ENCODE measurements around the gene GLIS1.
A peak's percentile ranks its signal among the peaks of the same experiment; 100 is the strongest.

The GLIS1 gene

DNA sequence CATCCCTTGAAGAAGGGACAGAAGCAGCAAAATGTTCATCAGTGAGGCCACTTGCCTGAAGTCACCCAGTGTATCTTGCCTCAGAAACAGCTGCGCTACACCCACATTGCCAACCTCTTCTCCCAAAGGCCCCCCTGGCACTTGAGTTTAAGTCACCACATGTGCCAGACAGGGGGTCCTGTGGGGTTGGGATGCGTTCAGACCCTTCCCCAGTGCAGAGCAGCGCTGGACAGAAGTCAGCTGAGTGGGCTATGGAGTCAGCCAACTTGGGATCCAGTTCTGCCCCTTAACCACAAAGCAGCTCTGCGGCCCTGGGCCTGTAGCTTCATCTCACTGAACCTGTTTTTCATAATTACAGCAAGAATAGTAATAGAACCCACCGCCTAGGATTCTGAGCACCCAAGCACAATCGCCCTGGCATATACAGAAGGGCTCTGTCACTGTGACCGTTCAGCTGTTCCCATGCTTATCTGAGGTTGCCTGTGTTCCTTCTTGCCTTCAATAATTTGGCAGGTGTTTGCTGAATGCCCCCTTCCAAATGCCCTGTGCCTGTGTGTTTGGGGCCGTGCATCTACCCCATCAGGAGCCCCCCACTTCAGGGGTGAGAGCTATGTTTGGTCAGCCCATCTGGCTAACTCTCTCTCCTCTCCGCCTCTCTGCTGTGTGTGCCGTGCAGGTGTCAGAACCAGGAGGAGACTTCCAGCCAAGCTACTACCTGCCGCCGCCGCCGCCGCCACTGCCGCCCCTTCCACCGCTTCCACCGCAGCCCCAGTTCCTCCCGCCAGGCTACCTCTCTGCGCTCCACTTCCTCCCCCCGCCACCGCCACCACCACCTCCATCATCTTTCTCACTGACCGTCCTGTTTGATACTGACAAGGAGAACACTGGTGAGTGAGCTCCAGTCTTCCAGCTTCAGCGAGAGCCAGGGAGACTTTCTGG is 274.7 kb downstream of the GLIS1 start:
- TF ChIP-seq, protein P1, sequence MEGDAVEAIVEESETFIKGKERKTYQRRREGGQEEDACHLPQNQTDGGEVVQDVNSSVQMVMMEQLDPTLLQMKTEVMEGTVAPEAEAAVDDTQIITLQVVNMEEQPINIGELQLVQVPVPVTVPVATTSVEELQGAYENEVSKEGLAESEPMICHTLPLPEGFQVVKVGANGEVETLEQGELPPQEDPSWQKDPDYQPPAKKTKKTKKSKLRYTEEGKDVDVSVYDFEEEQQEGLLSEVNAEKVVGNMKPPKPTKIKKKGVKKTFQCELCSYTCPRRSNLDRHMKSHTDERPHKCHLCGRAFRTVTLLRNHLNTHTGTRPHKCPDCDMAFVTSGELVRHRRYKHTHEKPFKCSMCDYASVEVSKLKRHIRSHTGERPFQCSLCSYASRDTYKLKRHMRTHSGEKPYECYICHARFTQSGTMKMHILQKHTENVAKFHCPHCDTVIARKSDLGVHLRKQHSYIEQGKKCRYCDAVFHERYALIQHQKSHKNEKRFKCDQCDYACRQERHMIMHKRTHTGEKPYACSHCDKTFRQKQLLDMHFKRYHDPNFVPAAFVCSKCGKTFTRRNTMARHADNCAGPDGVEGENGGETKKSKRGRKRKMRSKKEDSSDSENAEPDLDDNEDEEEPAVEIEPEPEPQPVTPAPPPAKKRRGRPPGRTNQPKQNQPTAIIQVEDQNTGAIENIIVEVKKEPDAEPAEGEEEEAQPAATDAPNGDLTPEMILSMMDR (conservative IDR thresholded peaks at IDR 0.05; ENCODE audit: low read depth, low read length) = no peak
- H3K4me3 ChIP-seq (ENCODE audit: low read length) = no peak overlapping the region
- DNase-seq (ENCODE audit: low read depth) = no peak

DNA sequence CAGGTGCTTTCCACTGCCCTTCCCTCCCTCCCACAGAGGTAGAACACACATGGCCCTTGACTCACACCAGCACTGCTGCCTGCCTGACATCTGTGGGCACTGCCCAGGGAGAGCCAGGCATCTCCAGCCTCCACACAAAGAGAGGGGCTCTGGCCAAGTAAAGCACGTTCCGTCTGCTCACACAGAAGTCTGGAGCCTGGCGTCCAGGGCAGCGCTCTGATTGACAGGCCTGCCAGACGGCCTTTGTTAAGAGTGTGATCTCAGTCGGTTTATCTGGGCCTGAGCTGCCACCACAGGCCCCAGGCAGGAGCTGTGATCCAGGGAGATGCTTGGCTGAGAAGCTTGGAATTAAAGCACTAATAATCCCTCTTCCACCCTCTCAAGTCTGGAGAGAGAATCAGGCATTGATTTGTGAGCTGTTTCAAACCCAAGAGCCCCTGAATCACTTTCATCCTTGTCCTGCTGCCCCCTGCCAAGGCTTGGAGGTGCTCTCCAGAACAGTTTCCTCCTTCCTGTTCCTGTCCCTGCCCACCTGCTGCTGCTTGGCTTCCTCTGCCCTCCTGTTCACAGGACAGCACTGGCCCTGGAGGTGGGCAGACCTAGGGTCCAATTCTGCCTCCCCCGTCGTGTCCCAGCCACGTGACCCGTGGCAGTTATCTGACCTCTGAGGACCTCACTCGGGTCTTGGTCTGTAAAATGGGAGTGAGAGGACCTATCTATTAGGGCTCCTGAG is 276.0 kb downstream of the GLIS1 start:
- DNase-seq (ENCODE audit: low read depth) = peak; percentile 64
- TF ChIP-seq, protein P1 (conservative IDR thresholded peaks at IDR 0.05; ENCODE audit: low read depth, low read length) = no peak
- H3K4me3 ChIP-seq (ENCODE audit: low read length) = no peak overlapping the region

DNA sequence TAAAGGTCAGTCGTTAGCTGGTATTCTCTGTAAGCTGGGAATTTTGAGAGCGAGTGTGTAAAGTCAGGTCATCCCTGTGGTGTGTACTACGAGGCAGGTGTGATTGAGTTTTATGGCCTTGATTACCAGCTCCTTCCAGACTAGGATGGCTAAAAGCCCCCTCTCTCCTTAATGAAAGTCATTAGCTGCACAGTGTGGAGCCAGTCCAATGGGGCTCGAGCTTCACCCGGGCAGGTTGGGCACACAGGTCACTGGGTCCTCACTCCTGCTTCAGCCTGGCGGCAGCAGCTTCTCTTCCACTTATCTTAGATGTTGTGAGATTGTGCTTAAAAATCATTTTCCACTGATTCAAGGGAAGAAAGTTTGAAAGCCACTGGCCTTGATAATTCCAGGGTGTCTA is 276.8 kb downstream of the GLIS1 start:
- H3K4me3 ChIP-seq (ENCODE audit: low read length) = no peak overlapping the region
- no peak for DNase-seq (ENCODE audit: low read depth)
- TF ChIP-seq, protein P1 (conservative IDR thresholded peaks at IDR 0.05; ENCODE audit: low read depth, low read length) = no peak

DNA sequence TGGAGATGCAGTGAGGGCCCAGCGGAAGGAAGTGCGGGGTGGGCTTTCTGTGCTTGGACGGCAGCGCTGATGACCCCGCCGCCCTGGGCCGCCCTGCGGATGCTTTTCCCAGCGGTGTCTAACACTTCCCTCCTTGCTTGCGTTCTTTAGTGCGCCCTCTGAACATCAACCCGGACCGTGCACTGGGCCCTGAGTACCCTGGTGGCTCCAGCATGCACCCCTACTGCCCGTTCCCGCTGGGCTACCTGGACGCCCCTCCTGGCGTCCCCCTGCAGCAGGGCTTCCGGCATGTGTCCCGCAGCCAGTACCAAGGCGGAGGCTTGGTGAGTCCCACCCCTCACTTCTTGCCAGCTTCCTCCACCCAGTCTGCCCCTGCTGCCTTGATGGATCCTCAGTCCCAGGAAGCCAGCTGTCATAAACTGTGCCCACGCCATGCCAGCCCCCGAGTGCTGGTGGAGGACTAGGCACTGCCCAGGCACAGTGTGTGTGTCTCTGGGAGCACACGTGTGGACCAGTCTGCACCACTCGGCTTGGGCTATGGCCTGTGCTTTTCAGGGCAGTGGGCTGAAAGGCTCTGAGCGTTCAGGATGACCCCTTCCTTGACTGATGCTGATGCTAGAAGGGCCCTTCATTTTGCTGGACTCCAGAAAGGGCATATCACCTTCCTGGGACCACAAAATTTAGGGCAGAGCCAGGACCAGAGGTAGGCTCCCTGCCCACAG is 277.5 kb downstream of the GLIS1 start:
- TF ChIP-seq, protein P1 (conservative IDR thresholded peaks at IDR 0.05; ENCODE audit: low read depth, low read length) = no peak
- no peak overlapping the region for H3K4me3 ChIP-seq (ENCODE audit: low read length)
- DNase-seq (ENCODE audit: low read depth) = no peak

DNA sequence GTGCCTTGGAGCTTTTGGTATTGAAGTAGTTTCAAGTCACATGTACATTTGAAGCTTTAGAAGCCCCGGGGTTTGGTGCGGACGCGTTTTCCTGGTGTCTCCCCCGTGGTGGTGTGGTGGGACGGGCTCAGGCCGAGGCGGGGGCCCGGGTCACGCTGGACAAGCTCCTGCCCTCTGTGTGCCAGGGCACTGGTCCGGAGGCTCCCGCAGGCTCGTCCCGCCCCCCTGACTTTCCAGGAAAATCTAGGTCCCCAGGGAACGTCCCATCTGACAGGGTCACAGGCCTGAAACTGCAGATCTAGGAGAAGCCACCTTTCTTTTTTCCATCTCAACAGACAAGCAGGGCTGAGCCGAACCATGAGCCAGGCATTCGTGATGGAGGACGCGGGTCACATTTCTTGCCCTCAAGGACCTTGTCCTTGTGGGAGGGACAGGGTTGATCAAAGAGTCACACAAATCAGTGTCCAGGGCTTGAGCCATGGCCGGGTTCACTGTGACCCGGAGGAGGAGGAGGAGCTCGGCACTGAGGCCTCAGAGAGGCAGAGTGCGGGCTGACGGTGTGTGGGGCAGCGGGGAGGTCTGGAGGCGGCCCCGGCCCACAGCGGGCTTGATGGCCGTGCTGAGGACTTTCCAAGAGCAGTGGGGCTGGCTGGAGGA is 278.2 kb downstream of the GLIS1 start:
- DNase-seq (ENCODE audit: low read depth) = no peak
- H3K4me3 ChIP-seq (ENCODE audit: low read length) = no peak overlapping the region
- TF ChIP-seq, protein P1 (conservative IDR thresholded peaks at IDR 0.05; ENCODE audit: low read depth, low read length) = no peak

DNA sequence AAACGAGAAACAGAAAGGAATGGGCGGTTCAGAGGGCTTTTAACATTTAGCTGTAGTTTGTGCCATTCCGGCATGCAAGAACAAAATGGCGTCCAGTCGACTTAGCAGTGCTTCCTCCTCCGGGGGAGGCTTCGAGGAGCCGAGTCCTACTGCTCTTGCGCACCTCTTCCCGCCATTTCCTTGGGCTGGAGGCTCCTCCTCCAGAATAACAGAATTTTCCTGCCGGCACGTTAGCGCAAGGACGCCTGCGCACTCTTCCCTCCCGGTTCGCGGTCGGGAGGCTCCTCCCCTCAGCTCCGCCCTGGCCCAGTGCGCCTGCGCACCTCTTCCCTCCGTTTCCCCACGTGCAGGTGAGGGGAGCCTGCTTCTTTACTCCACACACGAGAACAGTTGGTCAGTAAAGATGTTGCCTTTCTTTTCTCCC is 278.7 kb downstream of the GLIS1 start:
- no peak for DNase-seq (ENCODE audit: low read depth)
- no peak overlapping the region for H3K4me3 ChIP-seq (ENCODE audit: low read length)
- TF ChIP-seq, protein P1 (conservative IDR thresholded peaks at IDR 0.05; ENCODE audit: low read depth, low read length) = no peak

Measured in retinal pigment epithelial cell (primary cell).